Transverse colon (tissue), 4 donors: ENCODE results near the gene MBD5.

Source experiments
- POLR2AphosphoS5 ChIP-seq, 3 donors: sonication (generic); formaldehyde crosslinking; IDR thresholded peaks; one replicate each; pipeline ENCODE4 v1.6.1; 2016; ENCODE audit warnings: antibody characterized with exemption in 3 of 3
- TF ChIP-seq, protein P1 (sequence below), 5 experiments: fragments of 200-600 bp in 3 of 5; fragments of 450-650 bp in 2 of 5; sonication (generic) in 3 of 5; IDR thresholded peaks; 1 replicate in 2 of 5; 2 replicates in 3 of 5; pipeline ENCODE4 v1.5.1; 2016 to 2017; ENCODE audit warnings: antibody characterized with exemption in 5 of 5, inconsistent platforms in 3 of 5, mild to moderate bottlenecking in 2 of 5, moderate library complexity in 1 of 5

DNA sequence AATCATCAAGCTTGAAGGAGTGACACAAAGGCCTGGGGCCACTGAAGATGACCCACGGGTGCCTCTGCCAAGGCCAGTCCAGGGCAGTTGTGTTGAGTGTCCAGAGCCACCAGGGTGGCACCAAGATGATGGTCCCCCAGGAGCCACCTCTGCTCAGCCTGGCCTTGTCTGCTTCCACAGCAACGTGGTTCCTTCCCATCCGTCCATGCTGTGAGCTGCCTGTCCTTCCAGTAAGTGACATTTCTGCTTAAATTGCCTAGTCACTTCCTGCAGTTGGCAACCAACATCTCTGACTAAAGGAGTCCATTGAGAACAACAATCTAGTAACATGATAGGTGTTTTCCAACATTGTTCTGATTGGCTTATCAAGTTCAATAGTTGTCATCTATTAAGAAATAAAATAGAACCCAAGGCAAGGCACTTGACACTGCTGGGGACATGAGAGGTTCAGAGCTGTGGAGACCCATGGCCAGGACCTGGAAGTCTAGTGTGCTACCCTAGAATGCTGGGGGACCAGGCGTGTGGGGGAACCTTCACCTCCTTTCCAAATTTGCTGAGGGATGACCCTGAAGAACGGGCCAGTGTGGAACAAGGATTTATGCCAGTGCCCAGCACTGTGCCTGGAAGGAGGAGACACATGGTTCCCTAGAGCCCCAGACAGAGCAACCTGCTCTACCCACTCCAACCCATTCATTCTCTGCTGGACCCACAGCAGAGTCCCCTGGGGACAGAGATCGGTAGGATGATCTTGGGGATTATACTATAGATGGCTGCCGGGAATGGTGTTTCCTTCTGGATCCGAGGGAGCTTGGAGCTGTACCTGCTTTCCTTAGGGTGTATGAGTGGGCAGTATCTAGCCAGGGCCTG, 524.7 kb downstream of the MBD5 start:
- TF ChIP-seq, protein P1, sequence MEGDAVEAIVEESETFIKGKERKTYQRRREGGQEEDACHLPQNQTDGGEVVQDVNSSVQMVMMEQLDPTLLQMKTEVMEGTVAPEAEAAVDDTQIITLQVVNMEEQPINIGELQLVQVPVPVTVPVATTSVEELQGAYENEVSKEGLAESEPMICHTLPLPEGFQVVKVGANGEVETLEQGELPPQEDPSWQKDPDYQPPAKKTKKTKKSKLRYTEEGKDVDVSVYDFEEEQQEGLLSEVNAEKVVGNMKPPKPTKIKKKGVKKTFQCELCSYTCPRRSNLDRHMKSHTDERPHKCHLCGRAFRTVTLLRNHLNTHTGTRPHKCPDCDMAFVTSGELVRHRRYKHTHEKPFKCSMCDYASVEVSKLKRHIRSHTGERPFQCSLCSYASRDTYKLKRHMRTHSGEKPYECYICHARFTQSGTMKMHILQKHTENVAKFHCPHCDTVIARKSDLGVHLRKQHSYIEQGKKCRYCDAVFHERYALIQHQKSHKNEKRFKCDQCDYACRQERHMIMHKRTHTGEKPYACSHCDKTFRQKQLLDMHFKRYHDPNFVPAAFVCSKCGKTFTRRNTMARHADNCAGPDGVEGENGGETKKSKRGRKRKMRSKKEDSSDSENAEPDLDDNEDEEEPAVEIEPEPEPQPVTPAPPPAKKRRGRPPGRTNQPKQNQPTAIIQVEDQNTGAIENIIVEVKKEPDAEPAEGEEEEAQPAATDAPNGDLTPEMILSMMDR (IDR thresholded peaks at IDR 0.05) = no peak
- no peak for TF ChIP-seq POLR2AphosphoS5 (IDR thresholded peaks at IDR 0.05)
